IPS DF 19.7 (cell line): Measurements from ENCODE around the gene UBTD1.
"Not testable (repeated sequence)": the region's sequence is repeated elsewhere in the genome, so short reads cannot be mapped to it uniquely, and the experiment has no call there.

Source experiments
- DNase-seq: peaks from one replicate; pipeline ENCODE4 v3.0.0-alpha.2; 2013; ENCODE audit warnings: low read depth, low spot score

Gene UBTD1

DNA sequence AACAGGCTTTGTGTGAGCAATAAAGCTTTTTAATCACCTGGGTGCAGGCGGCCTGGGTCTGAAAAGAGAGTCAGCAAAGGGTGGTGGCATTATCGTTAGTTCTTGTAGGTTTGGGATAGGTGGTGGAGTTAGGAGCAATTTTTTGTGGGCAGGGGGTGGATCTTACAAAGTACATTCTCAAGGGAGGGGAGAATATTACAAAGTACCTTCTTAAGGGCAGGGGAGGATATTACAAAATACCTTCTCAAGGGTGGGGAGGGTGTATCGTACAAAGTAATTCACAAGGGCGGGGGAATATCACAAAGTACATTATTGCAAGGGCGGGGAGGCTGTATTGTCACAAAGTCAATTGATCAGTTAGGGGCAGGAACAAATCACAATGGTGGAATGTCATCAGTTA is 63.6 kb downstream of the UBTD1 start:
- DNase-seq: not testable (repeated sequence)

DNA sequence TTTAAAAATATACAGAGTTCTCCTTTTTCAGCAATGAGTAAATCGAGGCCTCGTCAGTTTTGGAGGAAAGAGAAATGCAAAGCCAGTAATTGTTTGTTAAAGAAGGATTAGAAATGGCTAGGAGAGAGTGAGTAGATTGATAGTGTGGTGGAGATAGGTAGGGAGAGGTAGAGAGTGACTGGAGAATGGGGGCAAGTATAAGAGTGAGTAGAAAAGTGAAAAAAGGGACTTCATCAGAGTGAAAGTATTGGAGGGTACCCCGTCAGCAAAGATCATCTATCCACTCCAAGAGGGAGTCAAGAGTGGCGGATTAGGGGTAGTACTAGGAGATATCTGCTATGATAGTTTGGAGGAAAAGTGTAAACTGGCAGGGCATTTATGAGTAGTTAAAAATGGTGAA is 64.6 kb downstream of the UBTD1 start:
- no peak for DNase-seq

DNA sequence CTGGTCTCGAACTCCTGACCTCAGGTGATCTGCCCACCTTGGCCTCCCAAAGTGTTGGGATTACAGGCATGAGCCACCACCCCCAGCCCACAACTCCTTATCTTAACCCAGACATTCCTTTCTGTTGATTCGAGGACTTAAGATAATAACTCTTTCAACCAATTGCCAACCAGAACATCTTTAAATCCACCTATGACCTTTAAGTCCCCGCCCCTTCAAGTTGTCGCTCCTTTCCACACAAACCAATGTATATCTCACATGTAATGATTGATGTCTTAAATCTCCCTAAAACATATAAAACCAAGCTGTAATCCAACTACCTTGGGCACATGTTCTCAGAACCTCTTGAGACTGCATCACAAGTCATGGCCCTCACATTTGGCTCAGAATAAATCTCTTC is 66.1 kb downstream of the UBTD1 start:
- DNase-seq: no peak

DNA sequence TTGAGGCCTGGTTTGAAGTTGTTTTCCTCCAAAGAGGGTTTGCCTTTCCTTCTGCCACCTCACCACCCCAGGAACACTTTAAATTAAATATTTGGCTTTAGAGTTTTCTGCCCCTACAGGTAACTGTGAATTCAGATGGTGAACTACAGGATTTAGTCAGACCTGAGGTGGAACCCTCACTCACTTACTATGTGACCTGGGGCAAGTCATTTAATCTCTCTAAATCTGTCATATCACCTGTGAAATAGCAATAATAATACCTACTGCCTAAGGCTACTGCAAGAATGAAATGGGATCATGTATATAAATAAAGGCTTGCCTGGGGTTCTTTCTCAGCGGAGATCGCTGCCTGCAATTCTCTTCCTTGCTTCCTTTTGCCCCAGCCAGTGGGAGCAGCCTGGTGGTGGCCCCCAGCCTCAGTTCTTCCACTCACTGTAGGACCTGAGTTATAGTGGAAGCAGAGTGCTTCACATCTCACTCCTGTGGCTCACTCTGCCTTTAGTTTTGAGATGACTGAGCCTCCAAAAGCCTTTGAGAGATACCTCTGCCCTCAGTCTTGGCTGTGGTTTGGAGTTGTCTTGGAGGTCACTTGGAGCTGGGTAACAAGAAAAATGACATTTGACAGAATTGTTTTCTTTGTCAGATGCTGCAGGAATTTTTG is 67.7 kb downstream of the UBTD1 start:
- no peak for DNase-seq

DNA sequence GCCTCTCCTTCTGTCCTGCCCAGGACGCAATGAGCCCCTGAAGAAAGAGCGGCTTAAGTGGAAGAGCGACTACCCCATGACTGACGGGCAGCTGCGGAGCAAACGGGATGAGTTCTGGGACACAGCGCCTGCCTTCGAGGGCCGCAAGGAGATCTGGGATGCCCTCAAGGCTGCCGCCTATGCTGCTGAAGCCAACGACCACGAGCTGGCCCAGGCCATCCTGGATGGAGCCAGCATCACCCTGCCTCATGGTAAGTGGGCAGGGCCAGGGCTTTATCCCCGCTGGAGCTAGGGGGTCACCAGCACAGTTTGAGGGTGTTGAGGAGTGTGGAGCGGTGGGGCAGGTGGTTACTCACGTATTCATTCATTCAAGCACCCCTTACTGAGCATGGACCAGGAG is 69.2 kb downstream of the UBTD1 start:
- no peak for DNase-seq

DNA sequence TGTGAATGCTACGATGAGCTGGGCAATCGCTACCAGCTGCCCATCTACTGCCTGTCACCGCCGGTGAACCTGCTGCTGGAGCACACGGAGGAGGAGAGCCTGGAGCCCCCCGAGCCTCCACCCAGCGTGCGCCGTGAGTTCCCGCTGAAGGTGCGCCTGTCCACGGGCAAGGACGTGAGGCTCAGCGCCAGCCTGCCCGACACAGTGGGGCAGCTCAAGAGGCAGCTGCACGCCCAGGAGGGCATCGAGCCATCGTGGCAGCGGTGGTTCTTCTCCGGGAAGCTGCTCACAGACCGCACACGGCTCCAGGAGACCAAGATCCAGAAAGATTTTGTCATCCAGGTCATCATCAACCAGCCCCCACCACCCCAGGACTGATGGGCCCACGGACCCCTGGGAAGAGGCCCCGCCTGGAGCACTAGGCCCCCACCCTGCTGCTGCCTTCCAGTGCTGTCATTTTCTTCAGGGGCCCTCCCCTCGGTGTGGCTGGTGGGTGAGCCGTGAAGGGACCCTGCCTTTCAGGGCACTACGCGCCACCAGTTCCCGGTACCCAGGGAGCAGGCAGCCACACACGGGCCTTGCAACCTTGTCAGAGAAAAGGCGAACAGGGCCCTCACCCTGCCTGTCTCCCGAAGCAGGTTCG is 71.5 kb downstream of the UBTD1 start:
- no peak for DNase-seq

DNA sequence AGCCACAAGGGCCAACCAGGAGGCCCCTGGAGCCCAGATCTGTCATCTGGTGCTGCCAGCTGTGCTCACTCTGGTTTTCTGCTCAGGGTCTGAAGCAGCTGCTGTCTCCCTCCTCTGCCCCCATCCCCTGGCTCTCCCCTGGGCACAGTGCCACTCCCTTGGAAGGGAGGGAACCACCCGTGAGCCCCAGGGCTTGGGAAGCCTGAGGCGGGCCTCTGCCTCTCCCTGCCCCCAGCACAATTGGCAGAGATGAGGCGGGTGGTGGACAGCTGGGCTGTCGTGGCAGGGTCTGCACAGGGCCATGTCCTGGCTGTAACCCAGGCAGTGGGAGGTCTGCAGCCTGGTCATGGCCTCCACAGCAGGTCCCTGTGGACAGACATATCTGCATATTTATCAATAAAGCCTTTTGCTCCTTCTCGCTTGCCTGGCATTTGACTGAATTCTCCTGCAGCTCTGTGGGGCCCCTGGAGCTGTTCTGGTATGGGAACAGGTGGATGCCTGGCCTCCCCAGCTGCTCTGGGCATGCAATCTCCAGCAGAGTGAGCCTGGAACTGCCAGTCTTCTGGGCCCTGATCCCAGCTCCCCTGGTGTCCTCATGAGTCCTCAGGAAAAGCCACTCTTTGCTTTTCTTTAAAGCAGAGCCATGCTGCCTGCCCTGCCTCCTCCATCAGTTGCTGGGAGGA is 72.2 kb downstream of the UBTD1 start:
- DNase-seq: no peak

DNA sequence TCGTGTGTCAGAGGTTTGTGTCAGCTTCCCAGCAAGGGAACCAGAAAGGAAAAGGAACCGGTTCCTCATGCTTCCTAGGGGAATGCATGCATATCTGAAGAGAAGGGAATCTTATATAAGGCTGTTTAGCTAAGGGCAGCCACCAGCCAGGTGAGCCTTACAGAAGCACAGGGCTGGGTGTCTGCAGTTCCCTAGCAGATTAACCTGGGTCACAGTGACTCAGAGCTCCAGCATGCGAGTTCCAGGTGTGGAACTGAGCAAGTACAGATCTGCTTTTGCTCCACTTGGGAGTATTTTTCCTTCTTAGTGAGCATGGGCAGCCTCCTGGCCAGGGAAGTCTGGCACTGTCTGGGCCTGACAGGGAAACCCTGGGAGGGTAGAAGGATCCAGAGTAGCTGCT is 72.9 kb downstream of the UBTD1 start:
- no peak for DNase-seq

DNA sequence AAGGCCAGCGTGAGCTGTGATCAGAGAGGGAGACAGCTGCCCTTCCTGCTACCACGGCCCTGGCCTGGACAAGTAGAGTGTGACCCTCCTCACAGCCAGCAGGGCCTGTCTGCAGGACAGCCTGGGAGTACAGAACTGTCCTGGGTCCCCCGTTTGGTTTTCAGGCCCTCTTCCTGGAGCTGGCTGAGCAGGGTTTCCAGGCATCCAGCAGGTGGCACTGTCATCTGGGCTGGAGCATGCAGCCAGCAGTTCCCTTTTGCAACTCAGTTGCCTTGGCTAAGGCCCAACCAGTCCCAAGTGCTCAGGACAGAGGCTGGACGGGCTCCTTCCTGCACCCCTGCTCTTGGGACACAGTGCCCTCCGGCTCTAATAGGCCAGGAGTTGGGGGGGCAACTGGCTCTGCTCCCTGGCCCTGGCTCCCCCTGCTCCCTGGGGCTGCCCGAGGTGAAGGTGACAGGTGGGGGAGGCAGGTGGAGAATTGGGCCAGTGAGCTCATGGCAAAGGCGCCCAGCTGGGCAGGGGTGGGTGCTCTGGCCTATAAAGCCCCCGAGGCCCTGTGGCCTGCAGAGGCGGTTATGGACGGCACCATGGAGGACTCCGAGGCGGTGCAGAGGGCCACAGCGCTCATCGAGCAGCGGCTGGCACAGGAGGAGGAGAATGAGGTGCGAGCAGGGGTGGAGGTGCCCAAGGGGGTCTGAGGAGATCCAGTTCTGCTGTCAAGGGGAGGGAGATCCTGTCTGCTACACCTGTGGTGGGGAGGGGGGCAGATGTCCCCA is 73.7 kb downstream of the UBTD1 start, which contains the start of gene ANKRD2:
Gene ANKRD2 (plus strand): TSS at position 566 of the 776 bp plus-strand sequence. CDS start 10 bp downstream, at position 576.
- DNase-seq: no peak

DNA sequence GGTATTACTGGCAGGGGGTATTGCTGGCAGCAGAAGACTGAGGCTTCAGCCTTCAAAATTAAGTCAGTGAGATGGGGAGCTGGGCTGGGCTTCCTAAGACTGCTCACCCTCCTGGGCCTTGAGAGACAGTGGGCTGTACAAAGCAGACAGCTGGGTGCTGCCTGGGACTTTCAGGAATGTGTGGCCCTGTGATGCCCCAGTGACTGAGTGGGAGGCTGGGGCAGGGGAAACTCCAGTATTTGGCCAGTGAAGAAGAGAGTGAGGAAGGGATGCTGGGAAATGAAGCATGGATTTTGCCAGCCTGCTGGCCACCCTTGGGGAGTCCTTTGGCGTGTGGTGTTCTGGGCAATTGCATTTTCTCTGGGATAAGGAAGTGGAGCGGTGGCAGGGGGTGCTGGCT is 74.3 kb downstream of the UBTD1 start:
- no peak for DNase-seq

DNA sequence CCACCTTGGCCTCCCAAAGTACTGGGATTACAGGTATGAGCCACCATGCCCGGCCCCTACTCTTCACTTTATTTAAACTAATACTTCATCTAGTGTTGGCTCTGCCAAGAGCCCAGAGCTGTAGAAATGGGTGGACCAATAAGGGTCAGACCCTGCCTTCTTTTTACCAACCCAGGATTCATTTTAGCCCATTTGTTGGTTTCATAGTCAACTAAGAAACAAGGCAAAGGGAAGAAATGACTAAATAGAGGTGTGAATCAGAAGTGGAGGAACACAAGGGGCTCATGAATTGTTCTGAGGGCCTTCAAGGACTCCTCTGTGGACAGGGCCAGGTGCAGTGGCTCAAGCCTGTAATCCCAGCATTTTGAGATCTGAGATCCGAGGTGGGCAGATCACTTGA is 74.9 kb downstream of the UBTD1 start:
- DNase-seq: no peak

DNA sequence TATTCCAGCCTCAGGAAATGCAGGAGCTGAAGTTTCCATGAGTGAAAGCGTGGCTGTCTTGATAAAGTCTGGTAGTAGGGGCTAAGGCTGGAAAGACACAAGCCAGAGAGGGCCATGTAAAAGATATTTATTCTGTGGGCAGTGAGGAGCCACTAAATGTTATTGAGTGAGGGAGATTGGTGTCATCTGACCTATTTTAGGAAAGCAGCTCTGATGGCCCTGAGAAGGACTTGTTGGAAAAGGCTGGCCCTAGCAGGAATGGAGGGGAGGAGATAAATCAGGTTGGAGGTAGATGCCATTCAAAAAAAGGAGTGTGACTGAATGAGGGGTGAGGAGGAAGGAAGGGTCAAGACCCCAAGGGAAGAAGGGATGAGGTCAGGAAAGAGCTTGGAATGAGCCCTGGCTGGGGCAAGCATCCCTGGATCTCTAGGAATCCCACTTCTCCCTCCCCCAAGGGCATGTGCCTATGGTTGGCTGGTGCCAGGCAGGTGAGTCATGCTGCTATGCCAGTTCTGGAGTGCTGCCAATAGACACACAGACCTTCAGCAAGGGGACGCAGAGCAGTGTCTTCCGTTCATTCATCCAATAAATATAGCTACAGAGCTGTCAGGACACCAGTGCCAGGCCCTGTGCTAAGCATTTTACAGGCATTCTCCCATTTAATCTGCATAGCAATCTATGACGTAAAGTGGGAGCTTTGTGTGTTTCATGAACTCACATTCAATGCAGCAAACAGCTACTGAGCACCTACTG is 75.8 kb downstream of the UBTD1 start:
- no peak for DNase-seq

DNA sequence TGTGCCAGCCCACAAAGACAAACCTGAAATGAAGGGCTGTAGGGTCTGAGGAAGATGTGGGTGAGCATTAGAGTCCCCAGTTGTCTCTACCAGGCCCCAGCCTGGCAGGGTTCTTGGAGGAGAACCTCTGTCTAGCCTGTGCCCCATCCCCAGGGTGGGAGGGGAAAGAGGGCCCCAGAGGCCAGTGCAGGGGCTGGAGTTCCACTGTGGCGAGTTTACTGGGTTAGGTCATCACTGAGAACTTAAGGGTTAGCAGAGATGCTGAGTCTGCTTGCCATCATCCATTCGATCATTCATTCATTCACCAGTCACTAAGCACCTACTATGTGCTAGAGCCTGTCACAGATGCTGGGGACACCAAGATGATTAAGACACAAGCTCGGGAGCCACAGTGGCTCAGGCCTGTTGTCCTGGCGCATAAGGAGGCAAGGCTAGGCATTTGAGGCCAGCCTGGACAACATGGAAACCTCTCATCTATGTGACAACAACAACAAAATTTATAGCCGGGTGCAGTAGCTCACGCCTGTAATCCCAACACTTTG is 76.5 kb downstream of the UBTD1 start:
- DNase-seq: no peak

DNA sequence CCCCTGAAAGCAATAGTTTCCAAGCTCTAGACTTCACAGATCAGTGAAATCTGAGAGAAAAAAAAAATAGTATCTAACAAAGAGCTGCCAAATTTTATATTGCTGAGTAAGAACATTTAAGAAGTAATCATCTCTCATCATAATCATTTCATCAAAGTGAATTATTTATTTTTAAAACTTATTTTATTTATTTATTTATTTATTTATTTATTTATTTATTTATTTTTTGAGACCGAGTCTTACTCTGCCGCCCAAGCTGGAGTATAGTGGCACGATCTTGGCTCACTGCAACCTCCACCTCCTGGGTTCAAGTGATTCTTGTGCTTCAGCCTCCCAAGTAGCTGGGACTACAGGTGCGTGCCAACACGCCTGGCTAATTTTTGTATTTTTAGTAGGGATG is 77.8 kb downstream of the UBTD1 start:
- DNase-seq: not testable (repeated sequence)

DNA sequence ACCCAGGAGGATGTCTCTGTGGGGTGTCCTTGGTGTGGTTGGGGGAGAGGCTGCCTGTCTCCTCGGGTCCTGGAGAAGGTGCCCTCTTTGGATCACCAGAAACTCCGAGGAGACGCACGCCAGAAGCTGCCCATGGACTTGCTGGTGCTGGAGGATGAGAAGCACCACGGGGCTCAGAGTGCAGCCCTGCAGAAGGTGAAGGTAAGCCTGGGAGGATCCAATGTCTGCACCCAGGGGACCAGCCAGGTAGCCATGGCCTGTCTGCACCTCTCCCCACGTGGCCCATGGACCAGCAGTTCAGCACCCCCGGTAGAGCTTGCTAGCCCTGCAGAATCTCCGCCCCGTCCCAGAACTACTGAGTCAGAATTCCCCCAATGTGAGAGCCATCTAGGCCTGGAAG is 79.0 kb downstream of the UBTD1 start:
- no peak for DNase-seq

DNA sequence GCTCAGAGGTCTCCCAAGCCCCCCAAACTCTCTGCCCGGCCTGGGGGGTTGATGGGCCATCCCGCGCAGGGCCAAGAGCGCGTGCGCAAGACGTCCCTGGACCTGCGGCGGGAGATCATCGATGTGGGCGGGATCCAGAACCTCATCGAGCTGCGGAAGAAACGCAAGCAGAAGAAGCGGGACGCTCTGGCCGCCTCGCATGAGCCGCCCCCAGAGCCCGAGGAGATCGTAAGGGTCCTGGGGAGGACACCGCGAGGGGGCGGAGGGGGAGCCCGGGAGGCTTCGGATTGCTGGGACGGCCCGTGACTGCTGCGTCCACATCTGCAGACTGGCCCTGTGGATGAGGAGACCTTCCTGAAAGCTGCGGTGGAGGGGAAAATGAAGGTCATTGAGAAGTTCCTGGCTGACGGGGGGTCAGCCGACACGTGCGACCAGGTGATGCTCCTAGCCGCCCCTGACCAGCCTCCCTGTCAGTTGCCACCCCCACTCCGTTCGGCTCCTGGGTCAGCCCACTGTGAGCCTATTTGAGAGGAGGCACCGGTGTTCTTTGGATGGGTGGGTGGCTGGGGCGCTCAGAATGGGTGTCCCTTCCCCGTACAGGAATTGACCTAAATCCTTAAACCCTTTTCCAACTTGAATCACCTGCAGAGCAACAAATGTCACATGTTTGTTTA is 79.6 kb downstream of the UBTD1 start:
- no peak for DNase-seq

DNA sequence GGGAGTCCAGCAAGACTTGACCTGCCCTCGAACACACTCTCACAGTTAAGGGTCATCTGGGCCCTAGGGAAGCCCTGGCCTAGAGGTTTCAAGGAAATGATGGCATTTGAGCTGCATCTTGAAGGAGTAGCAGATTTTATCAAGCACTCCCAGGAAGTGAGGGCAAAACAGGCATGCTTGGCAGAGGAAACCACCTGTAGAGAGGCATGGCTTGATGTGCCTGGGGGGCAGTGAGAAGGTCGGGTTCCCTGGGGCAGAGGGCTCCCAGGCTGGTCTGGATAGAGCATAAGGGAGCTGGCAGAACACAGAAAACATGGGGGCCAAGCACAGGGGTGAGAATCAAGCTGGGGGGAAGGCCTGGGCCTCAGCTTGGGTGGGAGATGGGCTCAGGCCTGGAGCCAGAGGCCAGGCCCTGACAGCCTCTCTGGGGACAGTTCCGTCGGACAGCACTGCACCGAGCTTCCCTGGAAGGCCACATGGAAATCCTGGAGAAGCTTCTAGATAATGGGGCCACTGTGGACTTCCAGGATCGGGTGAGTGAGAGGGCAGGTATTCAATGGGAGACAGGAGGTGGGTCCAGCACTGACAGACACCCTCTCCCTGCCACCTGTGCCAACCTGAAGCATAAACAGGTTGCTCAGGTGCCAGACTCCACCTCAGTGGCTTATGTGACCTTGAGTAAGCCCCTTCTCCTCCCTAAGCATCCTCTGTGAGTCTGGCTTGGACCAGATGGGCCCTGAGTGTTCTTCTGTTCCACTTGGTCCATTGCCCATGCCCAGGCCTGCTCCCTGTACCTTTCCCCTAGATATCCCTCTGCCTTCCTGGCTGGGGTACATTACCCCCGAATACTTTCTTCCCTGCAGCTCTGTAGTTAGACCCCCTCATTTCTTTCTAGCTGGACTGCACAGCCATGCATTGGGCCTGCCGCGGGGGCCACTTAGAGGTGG is 82.0 kb downstream of the UBTD1 start:
- DNase-seq: no peak

DNA sequence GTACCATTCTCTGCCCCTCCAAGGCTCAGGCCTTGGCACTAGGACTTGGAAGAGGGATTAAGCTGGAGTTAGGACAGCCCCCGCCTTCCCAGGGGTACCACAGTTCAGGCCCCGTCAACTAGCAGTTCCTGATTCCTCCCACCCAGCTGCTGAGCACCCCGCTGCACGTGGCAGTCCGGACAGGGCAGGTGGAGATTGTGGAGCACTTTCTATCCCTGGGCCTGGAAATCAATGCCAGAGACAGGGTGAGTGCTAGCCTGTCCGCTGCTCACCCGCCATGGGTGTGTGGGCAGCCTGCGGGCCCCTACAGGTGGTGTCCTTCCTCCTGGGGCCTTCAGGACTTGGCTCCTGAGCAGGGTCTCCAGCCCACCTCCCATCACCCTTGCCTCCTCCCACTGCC is 83.4 kb downstream of the UBTD1 start:
- no peak for DNase-seq

DNA sequence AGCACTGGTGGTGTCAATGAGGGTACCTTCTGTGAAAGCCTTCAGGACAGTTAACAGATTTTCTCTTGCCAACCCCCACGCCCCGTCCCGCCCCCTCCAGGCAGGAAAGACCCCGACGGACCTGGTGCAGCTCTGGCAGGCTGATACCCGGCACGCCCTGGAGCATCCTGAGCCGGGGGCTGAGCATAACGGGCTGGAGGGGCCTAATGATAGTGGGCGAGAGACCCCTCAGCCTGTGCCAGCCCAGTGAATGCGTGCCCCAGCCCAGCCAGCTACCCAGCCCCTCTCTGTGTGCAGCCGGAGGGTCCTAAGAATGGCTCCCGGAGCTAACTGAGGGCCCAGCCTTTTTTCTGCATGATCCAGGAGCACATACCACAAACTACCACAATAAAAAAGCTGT is 84.8 kb downstream of the UBTD1 start:
- DNase-seq: no peak
